Adrenal gland (tissue), 12 donors: ENCODE data around the gene RRN3. TPM values are rescaled to one million over a fixed set of nuclear protein-coding genes. Genes with fewer than 3 reads are reported as not detected.
"Not testable (repeated sequence)": the region's sequence is repeated elsewhere in the genome, so short reads cannot be mapped to it uniquely, and the experiment has no call there.

Experiments used
- DNase-seq, 7 donors: peaks; one replicate each; pipeline ENCODE4 v3.0.0-alpha.2; 2019 to 2020
- H3K27ac ChIP-seq, 5 donors: fragments of 200-600 bp; sonication (generic) in 4 of 5; 1 replicate in 3 of 5; 2 replicates in 2 of 5; pipeline versions ENCODE4 v1.5.1 to v1.8.0; 2016 to 2020; ENCODE audit warnings: mild to moderate bottlenecking in 1 of 5
- H3K27me3 ChIP-seq: fragments of 200-600 bp; 2 replicates; pipeline ENCODE4 v1.8.0; 2021
- H3K36me3 ChIP-seq, 2 donors: fragments of 200-600 bp; replicated peaks in 1 of 2; 1 replicate in 1 of 2; 2 replicates in 1 of 2; pipeline versions ENCODE4 v1.5.1 to v1.8.0; 2018 to 2022
- H3K4me1 ChIP-seq, 2 donors: fragments of 200-600 bp; replicated peaks in 1 of 2; 1 replicate in 1 of 2; 2 replicates in 1 of 2; pipeline versions ENCODE4 v1.5.1 to v1.8.0; 2018 to 2021
- H3K4me3 ChIP-seq, 4 donors: fragments of 200-600 bp; sonication (generic) in 3 of 4; one replicate each; pipeline ENCODE4 v1.5.1; 2016 to 2018
- H3K9me3 ChIP-seq, 3 donors: fragments of 200-600 bp; sonication (generic) in 1 of 3; replicated peaks in 1 of 3; 1 replicate in 2 of 3; 2 replicates in 1 of 3; pipeline versions ENCODE4 v1.5.1 to v1.8.0; 2016 to 2021
- WGBS, 4 donors: extraction: QIAGEN DNeasy Blood & Tissue Kit in 2 of 4; methylation state at CpG; one replicate each; pipeline versions ENCODE4 v1.1.5 to v1.1.7; 2013 to 2017; 5-methylcytosine and 5-hydroxymethylcytosine counted together
- intact Hi-C, 2 donors: fragments of 100-400 bp; cut with DNase I; formaldehyde crosslinking; loops; one replicate each; pipeline versions ENCODE4 v1.14.1 to v1.15.0; 2022 to 2023
- polyA plus RNA-seq, 3 donors: library from polyadenylated mRNA; stranded (reverse); fragments of 200-250 nt in 2 of 3; fragments of 350-450 nt in 1 of 3; fragmentation: Illumina TruSeq in 1 of 3; extraction: RNeasy Lipid Tissue Mini Kit (QIAGEN cat#74804) in 1 of 3; gene quantifications; one replicate each; pipeline ENCODE4 v1.2.3, GENCODE V29; 2013 to 2014
- total RNA-seq, 9 donors: library from RNA; depleted of rRNA in 4 of 9; stranded (reverse); fragments of >200 nt in 4 of 9; fragments of 120-200 nt in 1 of 9; fragmentation: NEBNext Ultra II Directional in 1 of 9; extraction: Animal tissue kit (Norgen Biotek cat#: 25700) in 1 of 9; gene quantifications; one replicate each; pipeline versions ENCODE4 v1.1.0 to v1.2.4, GENCODE V29; 2013 to 2023
- donor health status: healthy with polysubstance abuse.
- donor health status: Bipolar disorder and iron deficiency.
- donor health status: DM: yes; HTN: yes; CAD: no.
- donor health status: DM: no; HTN: no; CAD: no.
- donor health status: DM: no; HTN: no; CAD: no.
- donor health status: DM: yes; HTN: yes; CAD: no.

The RRN3 gene
- total and polyA plus RNA-seq, 12 donors: 13.6 to 42.3 (median 27.4) TPM

- 90 to 93% (median 91%) methylated on average over 12 to 37 of the region's 50 CpGs for WGBS, 4 donors
- H3K27ac ChIP-seq, intact Hi-C loops: not testable (repeated sequence)
Observed at GRCh38 chr16:15135483-15136360, 41.6 kb upstream of the RRN3 start.

DNA sequence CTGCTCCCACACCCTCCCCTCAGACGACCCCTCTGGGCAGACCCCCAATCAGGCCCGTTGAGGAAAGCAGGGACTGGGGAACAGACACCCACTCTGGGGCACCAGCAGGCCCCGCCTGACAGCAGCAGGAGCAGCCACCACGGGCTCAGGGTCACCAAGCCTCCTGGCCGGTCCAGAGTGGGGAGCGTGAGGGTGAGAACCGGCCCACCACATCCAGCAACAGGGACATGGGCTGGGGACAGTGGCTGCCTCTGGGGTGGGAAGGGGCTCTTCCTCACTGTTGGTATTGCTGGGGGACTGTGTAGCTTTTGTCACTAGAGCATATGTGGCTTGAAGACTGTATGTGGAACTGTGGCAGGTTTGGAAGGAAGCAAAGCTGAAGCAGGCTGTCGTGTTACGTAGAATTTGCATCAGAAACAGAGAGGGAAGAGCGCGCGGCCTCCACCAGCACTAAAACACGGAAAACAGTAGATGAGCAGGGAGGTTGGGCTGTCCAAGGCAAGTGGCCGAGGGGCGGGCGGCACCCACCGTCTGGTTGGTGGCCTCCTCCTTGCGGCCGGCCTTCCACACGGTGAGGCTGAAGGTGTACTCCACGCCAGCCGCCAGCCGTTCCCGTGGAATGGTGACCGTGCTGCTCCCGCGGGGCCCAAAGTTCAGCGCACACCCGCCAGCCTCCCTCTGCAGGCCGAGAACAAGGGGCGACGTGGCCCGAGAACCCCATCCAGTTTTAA is 40.8 kb upstream of the RRN3 start:
- H3K27ac ChIP-seq, H3K9me3 ChIP-seq, intact Hi-C loops, H3K4me1 ChIP-seq, H3K4me3 ChIP-seq, H3K36me3 ChIP-seq, H3K27me3 ChIP-seq: not testable (repeated sequence)
- WGBS, 4 donors: 91 to 100% (median 97%) methylated on average over 2 to 19 of the region's 33 CpGs
- peak in 1 of 7 donors; percentile 4 for DNase-seq

More at GRCh38 chr16:15135483-15136360, 41.6 kb upstream of the RRN3 start:
- not testable (repeated sequence) for H3K4me3 ChIP-seq, H3K4me1 ChIP-seq, H3K36me3 ChIP-seq, H3K27me3 ChIP-seq, H3K9me3 ChIP-seq
- DNase-seq: peak in 1 of 7 donors; percentile 11

- H3K4me1 ChIP-seq, H3K27me3 ChIP-seq, H3K27ac ChIP-seq, H3K36me3 ChIP-seq, intact Hi-C loops, H3K9me3 ChIP-seq, H3K4me3 ChIP-seq: not testable (repeated sequence)
- 93 to 94% methylated on average over 13 to 16 of the region's 31 CpGs; no CpG with 5 or more reads in 2 of the 4 donors for WGBS, 4 donors
- DNase-seq: peak in 1 of 7 donors; percentile 8
Observed at GRCh38 chr16:15133554-15133953, 39.5 kb upstream of the RRN3 start.

DNA sequence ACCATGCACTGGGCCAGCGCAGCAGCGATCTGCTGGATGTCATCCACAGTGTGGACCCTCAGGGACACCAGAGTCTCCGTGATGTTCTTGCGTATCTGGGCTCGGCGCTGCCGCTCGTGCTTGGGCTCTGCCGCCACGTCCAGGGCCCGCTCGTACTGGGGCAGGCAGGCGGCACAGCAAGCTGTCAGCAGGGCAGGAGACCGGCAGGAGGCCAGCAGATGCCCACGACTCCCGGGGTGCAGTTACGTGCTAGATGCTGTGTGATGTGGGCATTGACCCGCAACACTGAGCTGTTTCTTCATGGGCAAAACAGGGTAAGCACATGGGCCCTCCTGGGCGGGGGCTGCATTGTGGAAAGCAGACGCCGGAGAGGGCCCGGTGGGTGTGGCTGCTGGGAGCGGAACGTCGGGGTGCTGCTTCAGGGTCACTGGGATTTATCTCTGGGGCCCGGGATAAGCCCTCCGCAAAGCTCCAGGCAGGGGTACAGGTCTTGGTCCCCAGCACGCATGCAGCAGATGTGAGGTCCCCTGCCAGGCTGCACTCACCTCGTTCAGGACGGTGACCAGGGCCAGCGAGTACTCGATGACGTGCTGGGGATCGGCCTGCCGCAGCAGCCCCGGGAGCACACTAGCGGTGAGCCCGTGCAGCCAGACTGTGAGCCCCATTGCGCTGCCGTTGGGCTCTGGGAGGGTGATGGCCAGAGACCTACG is 38.8 kb upstream of the RRN3 start:
- H3K9me3 ChIP-seq, H3K4me1 ChIP-seq, H3K4me3 ChIP-seq, intact Hi-C loops, H3K27ac ChIP-seq, H3K36me3 ChIP-seq, H3K27me3 ChIP-seq: not testable (repeated sequence)
- 80 to 98% (median 95%) methylated on average over 1 to 27 of the region's 41 CpGs for WGBS, 4 donors
- DNase-seq: peak in 1 of 7 donors; percentile 11

DNA sequence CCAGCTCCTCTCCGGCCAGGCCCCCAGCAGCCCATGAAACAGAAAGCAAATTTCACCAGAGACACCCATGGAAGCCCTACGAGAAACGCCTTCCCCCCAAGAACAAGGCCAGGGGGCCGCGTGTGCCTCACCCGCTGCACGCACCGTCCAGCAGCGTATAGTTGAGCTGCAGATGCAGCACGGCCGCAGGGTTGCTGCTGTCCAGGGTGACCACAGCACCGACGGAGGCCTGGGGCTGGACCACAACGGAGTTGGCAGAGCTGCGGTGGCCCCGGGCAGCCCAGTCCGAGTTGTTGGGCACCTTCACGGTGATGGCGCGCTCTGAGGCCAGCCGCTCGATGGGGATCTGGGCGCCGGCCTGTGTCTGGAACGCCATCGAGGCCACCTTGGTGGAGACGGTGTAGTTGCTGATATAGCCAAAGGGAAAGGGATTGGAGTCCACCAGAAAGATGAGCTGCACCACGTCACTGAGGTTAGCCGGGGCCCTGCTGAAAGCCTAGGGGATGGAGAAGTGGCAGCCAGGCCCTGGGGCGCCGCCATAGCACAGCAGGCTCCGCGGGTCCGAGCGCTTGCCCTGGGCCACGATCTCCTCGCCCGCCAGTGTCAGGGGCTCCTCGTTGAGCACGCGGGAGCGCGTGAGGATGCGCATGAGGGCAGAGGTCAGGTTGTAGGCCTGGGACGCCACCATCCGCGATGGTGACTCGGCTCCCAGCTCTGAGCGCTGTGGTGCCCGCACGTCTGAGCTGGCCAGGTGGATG is 37.0 kb upstream of the RRN3 start:
- H3K9me3 ChIP-seq, H3K4me3 ChIP-seq, H3K4me1 ChIP-seq, H3K27me3 ChIP-seq, H3K36me3 ChIP-seq, intact Hi-C loops, H3K27ac ChIP-seq: not testable (repeated sequence)
- WGBS, 4 donors: 70 to 96% (median 94%) methylated on average over 2 to 43 of the region's 51 CpGs
- peak in 2 of 7 donors; percentile 3 to 10 for DNase-seq

GRCh38 chr16:15130256-15130932 is 36.3 kb upstream of the RRN3 start:
- H3K27ac ChIP-seq, H3K36me3 ChIP-seq, intact Hi-C loops, H3K27me3 ChIP-seq, H3K9me3 ChIP-seq, H3K4me3 ChIP-seq, H3K4me1 ChIP-seq: not testable (repeated sequence)
- peak in 1 of 7 donors; percentile 16 for DNase-seq
- WGBS, 4 donors: 94 to 100% (median 96%) methylated on average over 1 to 23 of the region's 37 CpGs; no CpG with 5 or more reads in 1 of the 4 donors

GRCh38 chr16:15127641-15128425 is 33.8 kb upstream of the RRN3 start:
- WGBS, 4 donors: 92 to 100% (median 96%) methylated on average over 5 to 30 of the region's 48 CpGs
- H3K36me3 ChIP-seq, H3K4me3 ChIP-seq, H3K4me1 ChIP-seq, H3K27ac ChIP-seq, H3K9me3 ChIP-seq, intact Hi-C loops, H3K27me3 ChIP-seq: not testable (repeated sequence)
- peak in 1 of 7 donors; percentile 12 for DNase-seq

DNA sequence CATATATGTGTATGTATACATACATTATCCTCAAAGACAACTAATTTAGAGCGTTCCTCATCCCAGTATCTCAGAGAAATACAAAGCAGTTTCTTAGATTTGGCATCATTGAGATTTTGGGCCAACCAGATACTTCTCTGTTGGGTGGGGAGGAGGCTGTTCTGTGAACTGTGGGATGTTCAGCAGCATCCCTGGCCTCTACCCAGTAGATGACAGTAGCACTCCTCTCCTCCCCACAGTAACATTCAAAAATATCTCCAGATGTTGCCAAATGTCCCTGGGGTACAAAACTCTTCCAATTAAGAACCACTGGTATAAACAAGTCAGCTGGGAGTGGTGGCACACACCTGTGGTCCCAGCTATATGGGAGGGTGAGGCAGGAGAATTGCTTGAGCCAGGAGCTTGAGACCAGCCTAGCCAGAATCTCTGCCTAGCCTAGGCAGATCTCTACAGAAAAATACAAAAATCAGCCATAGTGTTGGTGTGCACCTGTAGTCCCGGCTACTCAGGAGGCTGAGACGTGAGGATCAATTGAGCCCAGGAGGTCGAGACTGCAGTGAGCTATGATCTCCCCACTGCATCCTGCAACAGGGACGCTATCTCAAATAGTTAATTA is 6.4 kb upstream of the RRN3 start:
- H3K4me3 ChIP-seq, H3K9me3 ChIP-seq, intact Hi-C loops, H3K36me3 ChIP-seq, H3K27ac ChIP-seq, DNase-seq, H3K27me3 ChIP-seq, H3K4me1 ChIP-seq: not testable (repeated sequence)
- WGBS, 4 donors: 79 to 85% (median 82%) methylated on average over 5 of the region's 5 CpGs

DNA sequence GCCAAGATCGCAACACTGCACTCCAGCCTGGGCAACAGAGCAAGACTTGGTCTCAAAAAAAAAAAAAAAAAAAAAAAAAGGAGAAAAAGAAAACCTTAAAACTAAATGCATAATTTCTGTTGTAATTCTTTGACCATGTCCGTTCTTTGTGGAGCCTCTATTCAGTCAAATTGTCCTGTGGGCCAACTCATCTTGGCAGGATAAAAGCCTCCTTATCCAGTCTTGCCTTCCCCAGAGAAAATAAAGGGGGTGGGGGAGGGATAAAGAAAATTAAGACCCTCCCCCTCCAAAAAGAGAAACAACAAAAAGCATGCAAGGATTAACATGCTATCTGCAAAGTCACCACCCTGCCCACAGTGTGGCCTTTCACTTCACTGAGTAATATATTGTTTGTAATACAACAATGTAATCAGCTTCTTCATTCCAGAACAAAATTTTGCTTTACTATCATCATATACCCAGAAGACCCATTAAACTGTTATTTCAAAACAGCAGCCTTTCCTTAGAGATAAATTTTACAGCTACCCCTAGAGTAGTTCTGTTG is 5.4 kb upstream of the RRN3 start:
- DNase-seq, H3K27me3 ChIP-seq, H3K27ac ChIP-seq, intact Hi-C loops, H3K4me1 ChIP-seq, H3K4me3 ChIP-seq, H3K36me3 ChIP-seq, H3K9me3 ChIP-seq: not testable (repeated sequence)
- WGBS, 4 donors: 74 to 87% (median 80%) methylated on average over 2 of the region's 2 CpGs
